ENCODE measurements around the gene EPHX1.
"Not testable (repeated sequence)": the region's sequence is repeated elsewhere in the genome, so short reads cannot be mapped to it uniquely, and the experiment has no call there.

EPHX1 gene

DNA sequence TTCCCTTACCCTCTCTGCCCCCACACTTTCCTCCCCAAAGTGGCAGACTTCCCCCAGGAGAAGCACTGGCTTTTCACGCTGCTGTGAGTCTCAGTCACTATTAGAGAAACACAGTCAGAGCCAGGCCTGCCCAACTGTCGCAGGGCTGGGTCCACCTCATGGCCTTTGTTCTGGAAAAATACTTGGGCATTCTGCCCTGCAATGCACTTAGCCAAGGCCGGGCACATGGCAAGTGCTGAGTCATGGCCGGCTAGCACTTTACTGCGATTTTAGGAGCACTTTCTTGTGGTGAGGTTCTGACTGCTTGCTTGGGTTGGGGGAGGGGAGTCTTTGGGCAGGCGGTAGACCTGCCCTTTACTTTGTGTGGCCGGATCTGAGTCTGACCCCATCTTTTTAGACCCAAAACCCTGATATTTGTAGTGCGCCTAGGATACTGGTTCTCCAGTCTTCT, 7.7 kb downstream of the EPHX1 start:
- no peak for DNase-seq

DNA sequence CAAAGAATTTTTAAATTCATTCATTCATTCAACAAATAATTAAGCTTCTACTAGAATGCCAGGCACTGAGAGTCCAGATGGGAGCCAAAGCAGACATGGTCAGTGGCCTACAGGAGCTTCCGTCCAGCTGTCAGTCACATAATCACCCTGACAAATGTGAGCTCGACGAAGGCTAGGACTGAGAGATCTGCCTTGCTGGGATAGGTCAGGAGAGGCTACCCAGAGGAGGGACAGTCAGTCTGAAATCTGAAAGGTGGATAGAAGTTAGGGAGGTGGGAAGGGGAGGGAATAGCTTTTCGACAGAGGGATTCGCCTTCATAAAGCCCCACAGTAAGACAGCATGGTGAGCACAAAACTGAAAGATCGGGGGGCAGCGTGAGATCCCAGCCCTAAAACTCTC, 8.3 kb downstream of the EPHX1 start:
- DNase-seq = no peak

DNA sequence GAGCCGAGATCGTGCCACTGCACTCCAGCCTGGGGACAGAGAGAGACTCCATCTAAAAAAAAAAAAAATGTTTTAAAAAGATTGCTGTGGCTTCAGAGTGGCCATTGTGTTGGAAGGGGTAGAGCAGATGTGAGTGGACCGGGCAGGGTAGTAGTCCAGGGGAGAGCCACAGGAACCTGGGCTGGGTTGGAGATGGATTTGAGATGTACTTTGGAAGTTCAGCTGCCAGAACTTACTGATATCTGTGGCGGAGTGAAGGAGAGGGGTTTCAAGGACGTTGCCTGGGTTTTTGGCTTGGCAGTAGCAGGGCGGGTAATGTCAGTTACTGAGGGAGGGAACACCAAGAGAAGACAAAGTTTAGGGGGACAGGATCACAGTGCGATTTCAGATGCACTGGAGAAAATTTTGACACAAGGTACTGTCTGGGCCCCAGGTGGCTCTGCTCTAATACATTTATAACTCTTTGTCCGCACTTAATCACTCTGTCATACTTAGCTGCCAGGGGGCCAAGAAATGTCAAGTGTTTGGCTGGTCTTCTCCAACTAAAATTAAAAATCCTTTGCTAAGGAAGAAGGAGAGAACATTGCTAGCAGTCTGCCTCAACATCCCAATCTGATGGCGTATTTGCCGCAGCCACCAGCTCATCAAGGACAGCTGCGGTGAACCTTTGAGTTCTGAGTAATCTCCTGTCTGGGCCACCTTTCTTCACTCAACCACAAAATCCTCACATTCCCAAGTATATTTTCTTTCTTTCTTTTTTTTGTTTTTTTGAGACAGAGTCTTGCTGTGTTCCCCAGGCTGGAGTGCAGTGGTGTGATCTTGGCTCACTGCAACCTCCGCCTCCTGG, 9.6 kb downstream of the EPHX1 start:
- DNase-seq = no peak

DNA sequence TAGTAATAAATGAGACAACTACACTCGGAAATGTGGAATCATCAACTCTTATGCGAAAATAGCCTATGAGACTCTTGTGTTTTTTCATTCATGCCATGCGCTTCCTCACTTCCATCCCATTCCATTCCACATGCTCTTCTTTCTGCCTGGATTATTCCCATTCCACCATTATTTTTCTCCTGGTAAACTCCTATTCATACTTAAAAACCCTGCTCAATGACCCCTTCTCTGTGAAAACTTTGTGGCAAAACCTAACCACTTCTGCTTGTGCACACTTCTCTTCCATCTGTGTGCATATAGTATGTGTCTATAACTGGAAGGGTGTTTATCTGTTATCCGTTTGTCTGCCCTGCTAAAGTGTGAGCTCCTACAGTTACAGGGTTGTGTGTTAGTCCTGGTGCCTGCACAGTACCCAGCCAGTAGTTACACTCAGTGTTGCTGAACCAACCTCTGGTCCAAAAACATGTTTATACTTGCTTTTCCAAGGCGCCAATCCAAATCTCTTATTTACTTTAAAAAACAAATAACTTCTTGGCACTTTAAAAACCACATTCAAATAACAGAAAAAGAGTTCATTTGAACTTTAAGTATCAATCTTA, 10.7 kb downstream of the EPHX1 start:
- no peak for DNase-seq

DNA sequence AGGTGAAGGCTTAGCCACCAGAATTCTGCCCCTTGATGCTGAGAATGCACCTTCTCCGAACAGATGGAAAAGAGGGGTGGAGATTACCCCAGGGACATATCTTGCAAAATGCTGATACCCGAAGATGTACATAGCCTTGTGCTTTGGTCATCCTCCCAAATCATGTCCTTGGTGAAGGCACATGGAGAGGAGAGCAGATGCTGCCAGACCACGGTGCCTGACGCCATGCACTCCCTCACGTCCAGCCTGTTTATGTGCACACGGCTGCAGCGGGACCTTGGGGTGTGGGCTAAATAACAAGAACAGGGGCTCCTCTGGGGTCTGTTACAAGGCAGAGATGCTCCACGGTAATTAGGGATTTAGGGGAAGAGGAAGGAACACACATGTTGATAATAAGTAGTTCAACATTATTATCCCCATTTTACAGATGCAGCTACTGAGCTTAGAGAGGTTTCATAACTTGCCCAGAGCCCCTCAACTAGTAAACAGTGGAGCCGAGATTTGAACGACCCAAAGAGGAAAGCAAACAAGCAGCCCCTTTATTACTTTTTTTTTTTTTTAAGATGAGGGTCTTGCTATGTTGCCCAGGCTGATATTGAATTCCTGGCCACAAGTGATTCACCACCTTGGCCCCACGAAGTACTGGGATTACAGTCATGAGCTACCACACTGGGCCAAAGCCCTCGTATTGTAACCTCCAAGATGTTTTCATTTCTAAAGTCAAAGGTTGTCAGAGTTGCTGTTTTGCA, 12.9 kb downstream of the EPHX1 start:
- DNase-seq = no peak

DNA sequence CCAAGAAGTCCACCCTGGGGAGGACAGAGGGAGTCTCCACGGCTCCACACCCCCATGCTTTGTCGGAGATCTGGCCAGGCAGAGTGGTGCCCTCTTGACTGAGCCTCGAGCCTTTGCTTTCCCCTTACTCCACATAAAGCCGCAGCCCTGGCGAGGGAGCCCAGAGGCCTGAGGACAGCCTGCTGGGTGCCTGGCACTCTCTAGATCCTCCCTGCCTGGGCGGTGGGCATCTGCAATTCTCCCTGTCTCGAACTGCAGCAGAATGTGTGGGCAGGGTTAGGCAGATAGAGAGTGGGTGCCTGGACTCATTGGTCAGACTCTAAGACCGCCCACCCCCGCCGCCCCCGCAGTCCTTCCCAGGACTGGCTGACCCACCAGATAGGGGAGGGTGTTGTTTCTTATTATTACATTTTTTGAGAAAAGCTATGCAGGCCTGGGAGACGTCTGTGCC, 13.9 kb downstream of the EPHX1 start:
- DNase-seq = no peak

DNA sequence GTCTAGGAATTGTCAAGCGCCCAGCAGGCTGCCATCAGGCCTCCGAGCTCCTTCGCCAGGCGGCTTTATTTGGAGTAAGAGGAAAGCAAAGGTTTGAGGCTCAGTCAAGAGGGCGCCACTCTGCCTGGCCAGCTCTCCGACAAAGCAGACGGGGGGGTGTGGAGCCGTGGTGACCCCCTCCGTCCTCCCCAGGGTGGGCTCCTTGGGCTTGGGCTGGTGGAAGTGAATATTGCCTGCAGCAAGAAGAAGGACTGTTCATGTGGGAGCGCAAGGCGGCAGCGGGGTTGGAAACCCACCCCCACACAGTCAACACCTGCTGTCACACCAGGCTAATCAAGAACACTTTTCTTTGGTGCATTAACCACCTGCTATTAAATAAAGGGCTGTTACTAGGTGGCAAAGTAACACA, 14.6 kb downstream of the EPHX1 start:
- no peak for DNase-seq

DNA sequence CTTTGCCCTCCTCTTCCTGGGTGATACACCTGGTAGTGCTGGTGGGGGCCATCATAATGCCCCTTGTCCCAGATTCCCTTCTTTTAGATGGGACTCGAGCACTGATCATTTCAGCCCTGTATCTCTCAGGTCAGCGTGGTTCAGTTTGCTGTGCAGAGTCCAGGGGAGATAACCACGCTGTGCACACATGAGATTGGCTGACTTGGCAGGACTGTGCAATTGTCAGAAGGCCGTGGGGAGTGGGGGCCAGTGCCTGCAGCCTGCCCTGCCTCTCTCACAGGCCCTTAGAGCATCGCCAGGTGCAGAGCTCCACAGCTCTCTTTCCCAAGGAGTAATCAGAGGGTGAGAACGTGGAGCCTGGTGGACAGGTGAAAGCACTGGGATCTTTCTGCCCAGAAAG, 15.2 kb downstream of the EPHX1 start:
- DNase-seq = no peak

DNA sequence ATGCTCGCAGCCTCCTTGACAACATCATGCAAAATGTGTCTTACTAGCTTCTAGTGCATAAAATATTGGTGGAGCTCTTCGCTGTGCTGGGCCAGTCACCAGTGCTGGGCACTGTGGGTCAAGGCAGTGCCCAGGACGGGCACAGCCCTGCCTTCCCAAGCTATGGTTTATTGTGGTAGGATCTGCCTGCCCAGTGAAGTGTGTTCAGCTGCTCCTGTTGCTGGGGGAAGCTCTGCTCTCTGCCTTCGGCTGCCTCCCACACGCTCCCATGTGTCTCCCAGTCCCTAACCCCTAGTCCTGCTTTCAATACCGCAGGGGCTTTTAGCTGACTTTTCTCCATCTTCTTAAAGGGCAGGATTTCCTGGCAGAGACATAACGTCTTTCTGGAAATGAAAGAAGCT, 15.7 kb downstream of the EPHX1 start:
- no peak for DNase-seq

DNA sequence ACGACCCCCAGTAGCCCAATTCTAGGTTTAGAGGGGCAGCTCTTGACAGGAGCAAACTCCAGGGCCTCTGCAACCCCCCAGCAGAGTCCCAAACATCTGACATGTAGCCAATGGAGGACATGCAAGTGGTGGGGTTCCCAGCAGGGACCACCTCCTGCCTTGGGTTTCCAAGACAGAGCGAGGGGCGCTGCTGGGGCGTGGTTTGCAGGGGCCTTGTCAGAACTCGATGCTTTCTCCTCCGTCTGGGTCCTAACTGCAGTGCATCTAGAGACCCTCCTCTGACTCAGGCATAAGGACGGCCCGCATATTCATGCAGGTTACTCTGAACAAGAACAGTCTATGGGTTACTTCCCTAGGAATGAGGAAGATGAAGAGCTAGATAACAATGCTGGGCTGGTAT, 17.2 kb downstream of the EPHX1 start:
- DNase-seq = no peak

DNA sequence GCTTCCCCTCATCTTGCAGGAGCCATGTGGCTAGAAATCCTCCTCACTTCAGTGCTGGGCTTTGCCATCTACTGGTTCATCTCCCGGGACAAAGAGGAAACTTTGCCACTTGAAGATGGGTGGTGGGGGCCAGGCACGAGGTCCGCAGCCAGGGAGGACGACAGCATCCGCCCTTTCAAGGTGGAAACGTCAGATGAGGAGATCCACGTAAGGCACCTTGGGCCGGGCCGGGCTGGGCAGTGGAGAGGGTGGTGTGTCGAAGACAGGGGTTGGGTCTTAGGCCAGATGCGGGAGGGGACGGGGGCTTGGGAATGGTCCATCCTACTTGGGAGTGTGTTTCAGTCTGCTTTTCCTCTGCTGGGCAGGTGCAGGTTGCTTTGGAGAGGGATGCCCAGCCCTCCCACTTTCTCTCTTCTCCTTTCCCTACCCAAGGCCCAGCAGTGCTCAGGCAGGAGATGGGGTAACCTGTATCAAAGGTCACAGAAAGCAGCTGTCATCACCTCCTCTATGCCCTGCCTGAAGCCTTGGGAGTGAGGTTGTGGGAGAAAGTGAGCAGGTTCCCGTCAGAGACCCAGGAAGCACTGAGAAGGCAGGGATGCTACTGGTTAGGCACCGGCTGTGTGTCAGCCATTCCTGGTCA, 18.9 kb downstream of the EPHX1 start:
- no peak for DNase-seq

DNA sequence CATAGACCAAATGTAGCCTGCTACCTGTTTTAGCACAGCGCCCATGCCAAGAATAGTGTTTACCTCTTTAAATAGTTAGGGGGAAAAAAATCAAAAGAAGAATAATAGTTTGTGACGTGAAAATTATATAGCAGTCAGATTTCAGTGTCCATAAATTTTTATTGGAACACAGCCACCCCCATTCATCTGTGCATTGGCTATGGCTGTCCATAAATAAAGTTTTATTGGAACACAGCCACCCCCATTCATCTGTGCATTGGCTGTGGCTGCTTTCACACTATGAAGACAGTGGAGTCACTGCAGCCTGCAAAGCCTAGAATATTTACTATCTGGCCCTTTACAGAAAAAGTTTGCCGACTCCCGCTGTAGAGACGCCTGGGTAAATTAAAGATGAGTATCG, 20.9 kb downstream of the EPHX1 start:
- no peak for DNase-seq

DNA sequence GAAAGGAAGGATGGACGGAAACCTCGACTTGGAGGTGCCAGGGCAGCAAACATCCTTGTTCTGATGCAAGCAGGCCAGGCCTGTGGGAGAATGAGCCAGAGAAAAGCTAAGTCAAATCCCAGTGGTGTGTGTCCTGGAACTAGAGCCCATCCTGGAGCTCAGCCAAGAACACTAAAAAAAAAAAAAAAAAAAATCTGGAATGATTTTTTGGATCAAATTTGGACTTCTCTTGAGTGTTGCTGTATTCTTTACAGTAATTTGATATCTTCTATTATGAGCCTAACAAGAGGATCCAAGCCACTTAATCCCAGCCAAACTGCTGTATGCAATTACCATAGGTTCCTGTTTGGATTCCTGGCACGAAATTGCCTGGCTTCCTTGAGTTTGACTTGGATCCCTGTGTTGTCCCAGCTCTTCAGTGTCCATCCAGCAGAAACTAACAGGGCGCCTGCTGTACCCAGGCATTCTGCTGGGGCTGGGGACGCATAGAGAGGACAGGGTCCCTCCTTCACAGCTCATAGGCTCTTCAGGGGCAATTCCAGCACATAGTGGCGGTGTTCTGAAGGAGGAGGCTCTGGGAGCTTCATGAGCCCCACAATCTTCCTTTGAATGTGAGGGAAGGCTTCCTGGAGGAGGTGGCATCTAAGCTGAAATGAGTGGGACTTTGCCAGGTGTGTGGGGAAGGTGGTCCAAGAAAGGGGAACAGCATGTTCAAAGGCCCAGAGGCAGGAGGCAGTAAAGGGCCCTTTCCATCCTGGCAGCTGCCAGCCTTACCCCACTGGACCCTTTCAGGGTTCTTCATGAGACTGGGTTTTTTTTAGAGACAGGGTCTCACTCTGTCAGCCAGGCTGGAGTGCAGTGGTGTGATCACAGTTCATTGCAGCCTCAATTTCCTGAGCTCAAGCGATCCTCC, 24.7 kb downstream of the EPHX1 start:
- DNase-seq = no peak

DNA sequence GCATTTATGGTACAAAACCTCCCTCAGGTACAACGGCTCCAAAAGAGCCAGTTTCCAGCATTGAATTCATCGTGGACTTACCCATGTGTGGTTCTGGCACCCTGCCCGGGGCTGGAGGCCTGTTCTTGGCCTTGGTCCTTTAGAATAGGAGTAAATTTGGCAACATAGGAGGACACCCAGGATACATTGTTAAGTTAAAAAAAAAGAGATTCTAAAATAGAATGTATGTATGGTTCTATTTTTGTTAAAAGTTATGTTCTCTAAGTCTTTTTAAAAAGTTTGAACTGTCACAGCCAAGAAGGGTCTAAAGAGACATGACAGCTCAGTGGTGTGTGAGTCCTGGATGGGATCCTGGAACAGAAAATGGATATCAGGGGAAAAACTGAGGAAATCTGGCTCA, 25.9 kb downstream of the EPHX1 start:
- no peak for DNase-seq

DNA sequence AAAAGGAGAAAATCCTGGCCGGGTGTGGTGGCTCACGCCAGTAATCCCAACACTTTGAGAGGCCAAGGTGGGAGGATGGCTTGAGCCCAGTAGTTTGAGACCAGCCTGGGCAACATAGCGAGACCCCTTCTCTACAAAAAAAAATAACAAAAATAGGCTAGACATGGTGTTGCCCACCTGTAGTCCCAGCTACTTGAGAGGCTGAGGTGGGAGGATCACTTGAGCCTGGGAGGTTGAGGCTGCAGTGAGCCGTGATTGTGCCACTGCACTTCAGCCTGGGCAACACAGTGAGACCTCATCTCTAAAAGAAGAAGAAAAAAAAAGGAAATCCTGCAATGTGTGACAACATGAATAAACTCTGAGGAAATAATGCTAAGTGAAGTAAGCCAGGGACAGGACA, 26.4 kb downstream of the EPHX1 start:
- DNase-seq = not testable (repeated sequence)

DNA sequence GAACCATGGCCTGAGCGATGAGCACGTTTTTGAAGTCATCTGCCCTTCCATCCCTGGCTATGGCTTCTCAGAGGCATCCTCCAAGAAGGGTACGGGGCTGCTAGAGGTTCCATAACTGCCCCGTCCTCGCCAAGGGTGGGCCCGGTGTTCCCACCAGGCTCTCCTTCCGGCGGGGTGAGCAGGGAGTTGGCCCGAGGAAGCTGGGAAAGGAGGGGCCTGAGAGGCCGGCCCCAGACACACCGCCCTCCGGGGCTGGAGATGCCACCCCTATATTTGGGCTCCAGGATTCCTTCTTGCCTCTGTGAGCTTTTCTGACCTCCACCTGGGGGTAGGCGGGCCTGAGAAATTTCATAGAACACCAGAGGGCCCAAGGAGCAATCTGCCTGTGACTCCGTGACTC, 28.9 kb downstream of the EPHX1 start:
- no peak for DNase-seq

DNA sequence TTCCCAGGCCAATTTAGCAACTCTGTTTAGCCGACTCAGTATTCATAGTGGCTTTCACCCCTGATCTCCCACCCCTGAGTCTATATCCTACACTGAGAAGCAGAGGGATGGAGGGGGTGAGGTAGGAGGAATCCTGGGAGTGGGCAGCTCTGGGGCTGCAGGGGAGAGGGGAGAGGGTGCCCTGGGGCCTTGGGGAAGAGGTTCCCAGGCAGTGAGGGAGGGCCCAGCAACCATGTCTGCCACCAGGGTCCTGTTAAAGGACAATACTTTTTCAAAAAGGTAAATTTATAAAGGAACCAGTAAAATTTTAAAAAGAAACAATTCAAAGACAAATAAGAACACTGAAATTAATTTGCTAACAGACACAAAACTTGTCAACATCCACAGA, 30.3 kb downstream of the EPHX1 start:
- DNase-seq = no peak

DNA sequence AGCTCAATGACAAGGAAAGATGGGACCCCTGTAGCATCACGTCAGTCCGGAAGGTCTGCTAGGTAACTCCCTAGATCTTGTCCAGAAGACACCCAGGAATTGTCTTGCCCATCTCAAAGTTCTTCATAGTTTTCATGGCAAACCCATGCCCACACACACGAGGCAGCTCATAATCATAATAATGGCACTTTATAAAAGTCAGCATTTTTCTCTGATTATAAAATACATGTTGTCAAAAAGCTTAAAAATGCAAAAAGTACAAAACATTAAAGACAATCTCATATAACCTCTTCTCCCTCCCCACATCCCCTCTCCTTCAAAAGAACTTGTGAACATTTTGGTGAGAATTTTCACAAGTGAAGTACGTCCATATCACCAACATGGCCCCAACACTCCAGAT, 30.8 kb downstream of the EPHX1 start:
- no peak for DNase-seq

DNA sequence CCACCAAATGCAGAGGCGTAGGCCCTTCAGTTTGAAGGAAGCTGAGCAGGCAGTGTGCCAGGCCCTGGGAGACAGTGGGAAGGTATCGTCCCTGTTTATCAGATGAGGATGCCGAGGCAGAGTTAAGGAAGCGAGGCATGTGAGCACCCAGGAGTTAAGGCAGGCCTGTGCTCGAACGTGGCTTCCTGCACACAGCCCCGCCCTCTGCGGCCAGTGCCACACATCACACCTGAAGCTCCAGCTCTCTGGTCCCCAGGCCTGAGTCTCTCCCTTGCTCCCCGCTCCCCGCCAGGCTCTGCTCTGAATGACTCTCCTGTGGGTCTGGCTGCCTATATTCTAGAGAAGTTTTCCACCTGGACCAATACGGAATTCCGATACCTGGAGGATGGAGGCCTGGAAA, 32.1 kb downstream of the EPHX1 start:
- DNase-seq = no peak

DNA sequence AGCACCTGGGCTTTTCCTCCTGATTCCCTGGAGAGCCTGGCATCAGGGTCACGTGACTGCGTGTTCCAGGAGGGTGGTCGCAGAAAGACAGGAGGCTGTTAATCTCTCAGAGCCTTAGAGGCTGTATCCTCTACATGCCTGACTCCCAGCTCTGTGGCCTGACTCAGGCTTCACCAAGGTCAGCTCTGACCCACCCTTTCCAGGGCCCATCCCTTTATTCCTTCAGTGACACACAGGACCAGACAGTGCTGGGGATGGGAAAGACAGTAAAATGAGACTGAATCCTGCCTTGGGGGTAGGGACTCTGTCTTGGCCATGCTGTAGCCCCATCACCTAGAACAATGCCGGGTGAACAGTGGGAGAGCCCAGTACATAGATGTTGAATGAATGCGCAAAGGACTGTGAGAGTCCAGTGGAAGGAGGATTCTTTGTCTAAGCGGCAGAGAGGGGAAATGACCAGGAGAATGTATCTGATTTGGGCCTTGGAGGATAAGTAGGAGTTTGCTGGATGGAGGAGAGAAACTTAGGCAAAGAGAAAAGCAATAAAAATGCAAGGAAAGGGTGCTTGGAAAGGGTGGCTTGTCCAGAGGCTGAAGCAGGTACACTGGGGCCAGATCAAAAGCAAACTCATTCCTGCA, 33.0 kb downstream of the EPHX1 start:
- no peak for DNase-seq

DNA sequence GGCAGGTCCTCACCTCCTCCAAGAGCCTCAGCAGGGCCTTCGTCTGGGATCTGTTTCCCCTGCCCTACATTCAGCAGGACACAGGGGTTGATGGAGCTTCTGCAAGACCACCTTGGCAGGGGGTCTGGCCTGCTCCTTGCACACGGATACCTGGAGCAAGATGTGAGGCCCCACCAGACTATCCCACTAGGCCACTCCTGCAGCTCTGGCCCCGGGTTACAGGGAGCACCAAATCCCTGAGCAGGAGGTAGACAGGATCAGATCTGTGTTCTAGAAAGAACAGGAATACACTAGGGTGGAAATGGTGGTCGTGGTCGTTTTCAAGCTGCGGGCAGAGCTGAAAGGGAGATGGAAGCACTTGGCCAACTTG, 33.5 kb downstream of the EPHX1 start:
- no peak for DNase-seq
